ENCODE results near the gene CIBAR2. TPM values are rescaled to one million over a fixed set of nuclear protein-coding genes. Genes with fewer than 3 reads are reported as not detected.
A peak's percentile ranks its signal among the peaks of the same experiment; 100 is the strongest.

Gene CIBAR2
- total RNA-seq, 1 experiment from 2014 or later, result not detected

GRCh38 chr16:85090873-85091521 is 21.3 kb downstream of the CIBAR2 start:
- no peak for DNase-seq (ENCODE audit: low read depth)
- in situ Hi-C loops (cut with HindIII; ENCODE audit: low pct_unique_long_range_greater_than_20kb, low sequenced_read_pairs), result no loop called here

- in situ Hi-C loops (cut with HindIII; ENCODE audit: low pct_unique_long_range_greater_than_20kb, low sequenced_read_pairs), result no loop called here
Observed at GRCh38 chr16:85090181-85090580, 22.1 kb downstream of the CIBAR2 start.

GRCh38 chr16:85089525-85089924 is 22.7 kb downstream of the CIBAR2 start:
- in situ Hi-C loops (cut with HindIII; ENCODE audit: low pct_unique_long_range_greater_than_20kb, low sequenced_read_pairs), result no loop called here
- no peak for DNase-seq (ENCODE audit: low read depth)

More at GRCh38 chr16:85090181-85090580, 22.1 kb downstream of the CIBAR2 start:
- no peak for DNase-seq (ENCODE audit: low read depth)

GRCh38 chr16:85088570-85089199 is 23.6 kb downstream of the CIBAR2 start:
- in situ Hi-C loops (cut with HindIII; ENCODE audit: low pct_unique_long_range_greater_than_20kb, low sequenced_read_pairs), result no loop called here
- no peak for DNase-seq (ENCODE audit: low read depth)

- in situ Hi-C loops (cut with HindIII; ENCODE audit: low pct_unique_long_range_greater_than_20kb, low sequenced_read_pairs), result no loop called here
- no peak for DNase-seq (ENCODE audit: low read depth)
Observed at GRCh38 chr16:85087899-85088569, 24.2 kb downstream of the CIBAR2 start.

- in situ Hi-C loops (cut with HindIII; ENCODE audit: low pct_unique_long_range_greater_than_20kb, low sequenced_read_pairs), result no loop called here
- peak; percentile 57 for DNase-seq (ENCODE audit: low read depth)
Observed at GRCh38 chr16:85086347-85087291, 25.7 kb downstream of the CIBAR2 start.

GRCh38 chr16:85085721-85086120 is 26.6 kb downstream of the CIBAR2 start:
- DNase-seq (ENCODE audit: low read depth), result no peak
- in situ Hi-C loops (cut with HindIII; ENCODE audit: low pct_unique_long_range_greater_than_20kb, low sequenced_read_pairs), result no loop called here

GRCh38 chr16:85084841-85085510 is 27.3 kb downstream of the CIBAR2 start:
- in situ Hi-C loops (cut with HindIII; ENCODE audit: low pct_unique_long_range_greater_than_20kb, low sequenced_read_pairs), result no loop called here
- DNase-seq (ENCODE audit: low read depth), result no peak

GRCh38 chr16:85083051-85083639 is 29.1 kb downstream of the CIBAR2 start:
- in situ Hi-C loops (cut with HindIII; ENCODE audit: low pct_unique_long_range_greater_than_20kb, low sequenced_read_pairs), result no loop called here
- no peak for DNase-seq (ENCODE audit: low read depth)

GRCh38 chr16:85082173-85083050 is 29.9 kb downstream of the CIBAR2 start:
- DNase-seq (ENCODE audit: low read depth), result no peak
- in situ Hi-C loops (cut with HindIII; ENCODE audit: low pct_unique_long_range_greater_than_20kb, low sequenced_read_pairs), result no loop called here

- DNase-seq (ENCODE audit: low read depth), result no peak
- in situ Hi-C loops (cut with HindIII; ENCODE audit: low pct_unique_long_range_greater_than_20kb, low sequenced_read_pairs), result no loop called here
Observed at GRCh38 chr16:85081765-85082164, 30.5 kb downstream of the CIBAR2 start.

GRCh38 chr16:85081038-85081437 is 31.2 kb downstream of the CIBAR2 start:
- in situ Hi-C loops (cut with HindIII; ENCODE audit: low pct_unique_long_range_greater_than_20kb, low sequenced_read_pairs), result no loop called here
- DNase-seq (ENCODE audit: low read depth), result no peak

- no peak for DNase-seq (ENCODE audit: low read depth)
- in situ Hi-C loops (cut with HindIII; ENCODE audit: low pct_unique_long_range_greater_than_20kb, low sequenced_read_pairs), result no loop called here
Observed at GRCh38 chr16:85079785-85080570, 32.3 kb downstream of the CIBAR2 start.

GRCh38 chr16:85078952-85079351 is 33.3 kb downstream of the CIBAR2 start:
- DNase-seq (ENCODE audit: low read depth), result no peak
- in situ Hi-C loops (cut with HindIII; ENCODE audit: low pct_unique_long_range_greater_than_20kb, low sequenced_read_pairs), result no loop called here

- no peak for DNase-seq (ENCODE audit: low read depth)
- in situ Hi-C loops (cut with HindIII; ENCODE audit: low pct_unique_long_range_greater_than_20kb, low sequenced_read_pairs), result no loop called here
Observed at GRCh38 chr16:85078226-85078625, 34.0 kb downstream of the CIBAR2 start.

GRCh38 chr16:85077576-85078125 is 34.6 kb downstream of the CIBAR2 start:
- in situ Hi-C loops (cut with HindIII; ENCODE audit: low pct_unique_long_range_greater_than_20kb, low sequenced_read_pairs), result no loop called here
- no peak for DNase-seq (ENCODE audit: low read depth)

All from Caki2 (cell line).